Hindlimb muscle (tissue), 1 donor: ENCODE measurements around the gene OR4C5. TPM values are rescaled to one million over a fixed set of nuclear protein-coding genes. Genes with fewer than 3 reads are reported as not detected.
"Not testable (repeated sequence)": the region's sequence is repeated elsewhere in the genome, so short reads cannot be mapped to it uniquely, and the experiment has no call there.

Source experiments
- DNase-seq: peaks from one replicate; pipeline ENCODE4 v3.0.0-alpha.2; 2013
- polyA plus RNA-seq: library from polyadenylated mRNA; unstranded; fragments of 120-200 nt; gene quantifications from one replicate; pipeline ENCODE4 v1.2.1, GENCODE V29; 2013; ENCODE audit not compliant: insufficient read length

OR4C5 gene
- not detected for polyA plus RNA-seq

DNA sequence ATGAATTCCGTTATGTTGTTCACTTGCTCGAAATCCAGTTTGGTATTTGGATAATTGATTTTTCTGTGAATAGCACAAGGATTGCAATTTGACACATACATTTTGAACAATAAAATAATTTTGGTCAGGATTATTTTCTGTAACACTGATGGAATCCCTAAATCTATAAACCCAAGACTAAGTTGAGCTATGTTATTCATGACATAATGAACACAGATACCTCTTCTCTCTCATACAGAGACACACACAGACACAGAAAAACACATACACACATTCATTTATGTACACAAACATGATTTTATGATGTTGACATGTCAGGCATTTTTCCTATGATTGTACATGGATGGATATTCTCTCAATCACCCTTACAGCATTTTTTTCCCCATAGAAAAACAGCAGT is at the start of gene OR4C5:
OR4C5 (minus strand) TSS at position 101 of the 400 bp plus-strand sequence; CDS start at position 101, 0 bp downstream.
- DNase-seq, result no peak

DNA sequence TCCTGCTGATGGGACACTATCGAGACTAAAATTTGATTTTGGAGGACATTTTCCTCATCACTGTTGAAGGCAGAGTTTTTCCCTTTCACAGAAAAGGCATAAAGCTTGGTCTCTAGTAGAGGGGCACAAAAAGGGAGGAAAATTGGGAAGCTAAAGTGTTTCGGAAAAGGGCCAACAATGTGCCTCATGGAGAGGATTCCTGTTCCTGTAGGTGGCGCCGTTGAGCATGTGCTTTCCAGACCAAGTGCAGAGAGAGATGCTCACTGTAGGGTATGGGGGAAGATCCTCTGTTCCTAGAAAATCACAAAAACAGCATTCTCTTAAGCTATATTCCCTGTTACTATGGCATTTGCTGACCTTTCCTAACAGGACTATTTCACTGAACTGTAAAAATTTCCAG is 18.4 kb upstream of the OR4C5 start:
- no peak for DNase-seq

DNA sequence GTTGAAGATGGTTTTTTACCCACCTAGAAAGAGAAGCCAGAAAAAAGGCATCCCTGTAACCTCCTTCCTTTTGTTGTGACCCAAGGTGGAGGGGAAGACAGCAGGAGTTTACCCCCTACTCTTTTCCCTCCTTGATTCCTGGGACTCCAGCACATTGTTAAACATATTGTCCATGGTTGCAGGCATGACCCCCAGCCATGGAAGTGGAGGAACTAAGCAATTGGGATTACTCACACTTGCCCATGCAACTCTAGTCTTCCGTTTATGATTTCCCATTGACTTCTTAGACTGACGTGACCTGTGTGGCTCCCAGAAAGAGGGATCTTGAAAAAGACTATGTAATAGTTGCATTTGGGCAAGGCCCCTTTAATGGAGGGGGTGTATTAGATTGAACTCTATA is 17.9 kb upstream of the OR4C5 start:
- not testable (repeated sequence) for DNase-seq

DNA sequence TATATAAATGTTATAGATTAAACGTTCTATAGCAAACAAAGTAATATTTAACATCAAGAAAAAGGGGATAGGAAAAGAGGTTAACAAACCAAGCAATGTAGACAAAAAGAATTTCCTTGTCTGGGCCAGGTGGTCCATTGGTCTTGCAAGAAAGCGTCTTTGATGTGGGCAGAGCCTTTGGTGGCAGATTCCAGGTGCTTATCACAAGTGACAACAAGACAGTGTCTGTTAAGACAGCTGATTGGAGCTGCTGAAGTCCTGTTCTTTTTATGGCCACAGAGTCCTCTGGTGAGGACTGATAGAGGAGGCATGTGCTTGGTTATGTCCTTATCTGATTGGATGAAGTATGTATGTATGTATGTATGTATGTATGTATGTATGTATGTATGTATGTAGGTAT is 5.0 kb downstream of the OR4C5 start:
- not testable (repeated sequence) for DNase-seq

DNA sequence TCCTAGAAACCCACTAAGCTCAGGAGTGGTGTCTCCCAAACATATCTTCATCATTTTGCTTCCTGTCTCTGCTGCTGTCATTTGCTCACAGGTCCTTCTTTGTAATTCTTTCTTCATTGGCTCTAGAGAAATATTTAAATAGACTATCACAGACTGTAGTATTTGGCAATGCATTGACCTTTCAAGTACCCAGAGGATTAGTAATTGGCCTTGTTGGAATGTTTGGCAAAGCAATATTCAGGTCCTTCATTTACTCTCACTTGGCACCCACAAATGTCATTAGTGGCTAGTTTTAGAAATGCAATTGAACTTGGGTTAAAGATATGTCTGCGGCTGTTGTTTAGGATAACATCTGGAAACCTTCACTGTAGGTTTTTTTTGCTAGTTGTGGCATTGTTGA is 11.6 kb downstream of the OR4C5 start:
- DNase-seq, result no peak

DNA sequence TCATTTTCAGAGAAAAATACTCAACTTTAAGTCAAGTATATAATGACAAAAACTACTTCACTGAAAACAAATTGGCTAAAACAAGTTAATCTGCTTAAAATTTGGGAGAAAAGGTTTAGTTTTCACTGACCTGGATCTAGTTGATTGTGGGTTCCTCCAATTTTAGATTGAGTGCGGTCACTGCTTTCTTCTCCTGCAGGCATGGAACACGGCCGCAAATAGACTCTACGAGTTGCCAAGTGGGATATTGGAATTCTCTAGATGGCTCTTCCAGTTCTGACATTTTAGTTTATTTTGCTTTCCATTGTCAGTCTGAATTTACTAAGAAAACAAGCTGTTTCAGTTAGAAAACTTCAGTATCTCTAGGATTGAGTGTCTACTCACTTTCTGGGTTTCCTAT is 12.3 kb downstream of the OR4C5 start:
- no peak for DNase-seq

DNA sequence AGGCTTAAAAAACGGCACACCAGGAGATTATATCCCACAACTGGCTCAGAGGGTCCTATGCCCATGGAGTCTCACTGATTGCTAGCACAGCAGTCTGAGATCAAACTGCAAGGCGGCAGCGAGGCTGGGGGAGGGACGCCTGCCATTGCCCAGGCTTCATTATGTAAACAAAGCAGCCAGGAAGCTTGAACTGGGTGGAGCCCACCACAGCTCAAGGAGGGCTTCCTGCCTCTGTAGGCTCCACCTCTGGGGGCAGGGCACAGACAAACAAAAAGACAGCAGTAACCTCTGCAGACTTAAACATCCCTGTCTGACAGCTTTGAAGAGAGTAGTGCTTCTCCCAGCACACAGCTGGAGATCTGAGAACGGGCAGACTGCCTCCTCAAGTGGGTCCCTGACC is 20.0 kb downstream of the OR4C5 start:
- DNase-seq, result not testable (repeated sequence)

DNA sequence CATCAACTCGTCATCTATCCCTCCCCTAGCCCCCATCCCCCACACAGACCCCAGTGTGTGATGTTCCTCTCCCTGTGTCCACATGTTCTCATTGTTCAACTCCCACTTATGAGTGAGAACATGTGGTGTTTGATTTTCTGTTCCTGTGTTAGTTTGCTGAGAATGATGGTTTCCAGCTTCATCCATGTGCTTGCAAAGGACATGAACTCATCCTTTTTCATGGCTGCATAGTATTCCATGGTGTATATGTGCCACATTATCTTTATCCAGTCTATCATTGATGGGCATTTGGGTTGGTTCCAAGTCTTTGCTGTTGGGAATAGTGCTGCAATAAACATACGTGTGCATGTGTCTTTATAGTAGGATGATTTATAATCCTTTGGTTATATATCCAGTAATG is 23.8 kb downstream of the OR4C5 start:
- DNase-seq, result not testable (repeated sequence)

DNA sequence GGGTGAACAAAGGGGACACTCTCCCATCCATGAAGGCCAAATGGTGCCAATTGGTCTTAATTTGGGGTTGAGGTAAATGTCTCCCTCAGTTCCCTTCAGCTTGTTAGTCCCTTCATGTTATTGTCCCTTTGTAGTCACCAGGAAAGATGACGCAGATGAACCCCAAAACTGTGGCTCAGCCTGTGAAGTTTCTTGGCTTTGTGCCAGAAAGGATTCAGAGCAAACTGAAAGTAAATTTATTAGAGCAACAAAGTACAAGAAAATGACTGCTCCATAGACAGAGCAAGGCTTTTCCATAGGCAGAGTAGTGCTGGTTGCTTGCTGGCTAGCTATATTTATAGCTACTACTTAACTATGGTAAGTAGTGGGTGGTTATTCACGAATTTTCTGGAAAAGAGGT is 24.8 kb downstream of the OR4C5 start:
- no peak for DNase-seq

DNA sequence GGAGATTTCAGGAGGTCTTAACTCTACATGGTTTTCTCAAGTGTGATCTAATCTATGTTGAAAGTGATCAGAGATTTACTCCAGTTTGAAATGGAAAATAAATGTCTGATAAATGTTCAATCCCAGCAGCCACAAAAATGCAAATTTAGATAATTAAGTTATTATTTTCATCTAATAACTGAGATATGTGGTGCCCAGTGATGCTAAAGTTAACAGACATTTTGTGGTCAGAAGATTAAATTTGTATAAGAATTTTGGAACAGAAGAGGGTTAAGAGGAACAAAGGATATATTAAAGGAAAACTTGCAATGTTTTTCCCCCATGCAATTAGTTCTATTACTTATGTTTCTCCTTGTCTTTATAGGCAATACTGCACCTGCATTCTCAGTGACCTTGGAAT is 41.6 kb downstream of the OR4C5 start, which contains the start of gene OR4C3:
OR4C3 (plus strand) TSS at position 301 of the 400 bp plus-strand sequence. CDS start 102 bp downstream, outside the sequence.
- DNase-seq, result not testable (repeated sequence)

DNA sequence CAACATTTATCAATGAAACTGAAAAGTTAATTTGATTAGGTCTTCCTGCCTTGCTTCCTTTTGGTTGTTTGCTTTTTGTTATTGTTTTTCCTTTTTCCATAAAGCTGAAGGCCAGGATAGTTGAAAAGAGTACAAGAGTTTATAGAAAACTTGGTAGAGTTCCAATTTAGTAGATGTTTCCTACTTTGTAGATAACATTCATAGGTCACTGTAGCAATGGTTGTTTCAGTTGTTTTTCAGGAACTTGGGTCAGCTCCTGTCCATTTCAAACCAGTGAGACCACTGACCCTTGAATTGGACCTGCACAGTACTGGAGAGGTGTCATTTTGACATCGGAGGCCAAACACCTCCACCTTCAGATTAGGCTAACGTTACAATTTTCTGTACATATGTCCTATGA is 46.5 kb downstream of the OR4C5 start:
- not testable (repeated sequence) for DNase-seq

Other genes starting within 250 kb of the OR4C5 start
- gene OR4B1, start 149.7 kb downstream of the OR4C5 start, polyA plus RNA-seq, result not detected
- gene OR4X2, start 121.4 kb downstream of the OR4C5 start, polyA plus RNA-seq, result not detected
- gene OR4X1, start 102.6 kb downstream of the OR4C5 start, polyA plus RNA-seq, result not detected
- gene OR4S1, start 60.2 kb downstream of the OR4C5 start, polyA plus RNA-seq, result not detected
- gene OR4C3, start 41.5 kb downstream of the OR4C5 start, polyA plus RNA-seq, result not detected
- not detected for gene OR4A47, start 122.3 kb upstream of the OR4C5 start, polyA plus RNA-seq